Skeletal muscle satellite cell (primary cell): ENCODE results near the gene ARL2BP.
A peak's percentile ranks its signal among the peaks of the same experiment; 100 is the strongest.
"Not testable (repeated sequence)": the region's sequence is repeated elsewhere in the genome, so short reads cannot be mapped to it uniquely, and the experiment has no call there.

Source experiments
- H3K27me3 ChIP-seq: 2 replicates; pipeline ENCODE4 v1.7.0; 2013; ENCODE audit warnings: low read length; ENCODE audit not compliant: control insufficient read depth, insufficient read depth
- H3K36me3 ChIP-seq: 2 replicates; pipeline ENCODE4 v1.7.0; 2013; ENCODE audit warnings: mild to moderate bottlenecking, control low read depth, low read length; ENCODE audit not compliant: insufficient read depth
- H3K4me1 ChIP-seq: 2 replicates; pipeline ENCODE4 v1.7.0; 2013; ENCODE audit warnings: low read length; ENCODE audit not compliant: control insufficient read depth, insufficient read depth
- H3K4me2 ChIP-seq: 2 replicates; pipeline ENCODE4 v1.7.0; 2013; ENCODE audit warnings: mild to moderate bottlenecking, low read length
- H3K4me3 ChIP-seq: 2 replicates; pipeline ENCODE4 v1.7.0; 2013; ENCODE audit warnings: low read length
- H3K9ac ChIP-seq: 2 replicates; pipeline ENCODE4 v1.7.0; 2013; ENCODE audit warnings: mild to moderate bottlenecking, low read depth, low read length, moderate library complexity
- H3K9me3 ChIP-seq: replicated peaks from 2 replicates; pipeline ENCODE4 v1.7.0; 2013; ENCODE audit warnings: mild to moderate bottlenecking, control low read depth, low read length

Gene ARL2BP

DNA sequence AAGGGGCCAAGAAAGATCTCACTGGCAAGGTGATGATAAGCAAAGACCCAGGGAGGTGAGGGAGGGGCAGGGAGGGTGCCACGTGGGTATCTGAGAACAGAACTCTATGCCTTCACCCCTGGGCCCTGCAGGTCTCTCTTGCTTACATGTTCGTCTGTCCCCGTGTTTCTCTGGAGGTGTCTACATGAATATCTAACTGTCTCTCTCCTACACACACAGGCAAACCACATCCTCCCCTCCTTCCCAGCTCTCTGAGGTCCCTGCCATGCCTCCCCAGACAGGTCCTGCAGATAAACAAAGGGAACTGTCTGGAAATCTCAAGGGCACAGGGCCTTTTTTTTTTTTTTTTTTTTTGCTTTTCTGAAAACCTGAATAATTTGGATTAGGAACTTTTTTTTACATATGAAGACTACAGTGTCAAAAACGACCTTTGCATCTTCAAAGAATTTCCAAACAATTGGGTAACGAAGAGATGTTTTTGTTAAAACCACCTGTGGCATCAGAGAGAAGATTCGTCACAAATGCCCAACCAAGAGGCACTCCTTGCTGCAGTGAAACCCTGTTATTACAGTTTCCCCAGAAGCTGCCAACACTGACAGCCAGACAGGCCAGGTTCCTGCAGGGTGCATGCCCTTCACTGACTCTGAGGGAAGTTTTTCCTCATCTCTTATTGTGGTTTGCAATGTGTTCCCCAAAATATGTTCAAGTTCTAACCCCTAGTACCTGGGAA, 21.6 kb downstream of the ARL2BP start:
- Histone ChIP-seq H3K9ac (no peak overlapping the region), H3K27me3 (peaks cover 4% of the 10 kb centered on the region), H3K4me3 (no peak overlapping the region), H3K36me3 (no peaks in the 10 kb centered on the region), H3K4me2 (no peak overlapping the region), H3K4me1 (peaks cover 5% of the 10 kb centered on the region), H3K9me3 (no peaks in the 10 kb centered on the region)

DNA sequence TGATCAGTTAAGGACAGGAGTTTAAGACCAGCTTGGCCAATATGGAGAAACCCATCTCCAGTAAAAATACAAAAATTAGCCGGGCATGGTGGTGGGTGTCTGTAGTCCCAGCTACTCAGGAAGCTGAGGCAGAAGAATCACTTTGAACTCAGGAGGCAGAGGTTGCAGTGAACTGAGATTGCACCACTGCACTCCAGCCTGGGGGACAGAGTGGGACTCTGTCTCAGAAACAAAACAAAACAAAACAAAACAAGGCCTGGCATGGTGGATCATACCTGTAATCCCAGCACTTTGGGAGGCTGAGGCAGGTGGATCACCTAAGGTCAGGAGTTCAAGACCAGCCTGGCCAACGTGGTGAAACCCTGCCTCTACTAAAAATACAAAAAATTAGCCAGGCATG, 22.3 kb downstream of the ARL2BP start:
- not testable (repeated sequence) for H3K4me1 ChIP-seq, H3K4me3 ChIP-seq, H3K27me3 ChIP-seq, H3K9ac ChIP-seq, H3K4me2 ChIP-seq, H3K36me3 ChIP-seq, H3K9me3 ChIP-seq

DNA sequence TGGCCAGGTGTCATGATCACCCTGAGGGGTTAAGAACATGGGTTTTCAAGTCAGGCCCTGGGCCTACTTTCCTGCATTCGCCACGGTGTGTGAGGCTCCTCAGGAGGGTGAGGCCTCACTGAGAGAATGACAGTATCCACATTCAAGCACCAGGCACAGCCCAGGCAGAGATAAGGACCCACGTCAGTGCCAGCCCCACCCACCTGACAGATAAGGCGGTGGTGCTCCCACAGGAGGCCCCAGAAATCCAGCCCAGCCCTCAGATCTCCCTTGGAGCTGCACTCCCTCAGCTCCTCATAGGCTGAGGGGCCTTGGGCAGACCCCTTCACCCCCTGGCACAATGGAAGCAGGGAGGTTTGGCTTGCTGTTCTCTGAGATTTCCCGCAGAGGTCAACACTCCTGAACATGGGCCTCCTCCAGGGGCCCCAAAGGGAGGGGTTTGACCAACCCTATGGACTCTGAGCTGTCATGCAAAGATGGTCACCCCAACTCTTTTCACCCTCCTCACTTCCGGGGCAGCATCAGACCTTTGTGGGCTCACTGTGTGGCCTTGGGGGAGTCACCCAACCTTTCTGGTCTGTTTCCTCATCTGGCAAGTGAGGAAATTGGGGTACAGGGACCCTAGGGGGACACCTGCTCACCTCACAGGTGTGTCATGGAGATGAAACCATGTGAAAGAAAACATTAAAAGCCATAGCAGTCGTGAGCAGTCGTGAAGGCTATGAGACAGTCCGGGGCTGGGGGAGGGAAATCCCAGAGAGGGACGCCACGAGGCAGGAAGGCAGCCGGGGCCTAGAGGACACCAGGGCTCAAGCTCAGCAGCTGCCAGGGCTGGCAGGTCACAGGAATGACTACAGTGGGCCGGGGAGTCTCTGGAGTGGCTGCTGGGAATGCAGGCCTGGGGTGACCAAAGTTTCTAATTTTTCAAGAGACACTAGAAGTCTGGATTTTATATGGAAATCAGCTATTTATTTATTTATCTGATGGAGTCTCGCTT, 24.0 kb downstream of the ARL2BP start:
- no peak overlapping the region for H3K9ac ChIP-seq
- no peaks in the 10 kb centered on the region for H3K36me3 ChIP-seq
- H3K4me3 ChIP-seq = no peak overlapping the region
- H3K4me2 ChIP-seq = no peak overlapping the region
- H3K27me3 ChIP-seq = peaks cover 4% of the 10 kb centered on the region
- H3K4me1 ChIP-seq = peaks cover 5% of the 10 kb centered on the region
- no peaks in the 10 kb centered on the region for H3K9me3 ChIP-seq

DNA sequence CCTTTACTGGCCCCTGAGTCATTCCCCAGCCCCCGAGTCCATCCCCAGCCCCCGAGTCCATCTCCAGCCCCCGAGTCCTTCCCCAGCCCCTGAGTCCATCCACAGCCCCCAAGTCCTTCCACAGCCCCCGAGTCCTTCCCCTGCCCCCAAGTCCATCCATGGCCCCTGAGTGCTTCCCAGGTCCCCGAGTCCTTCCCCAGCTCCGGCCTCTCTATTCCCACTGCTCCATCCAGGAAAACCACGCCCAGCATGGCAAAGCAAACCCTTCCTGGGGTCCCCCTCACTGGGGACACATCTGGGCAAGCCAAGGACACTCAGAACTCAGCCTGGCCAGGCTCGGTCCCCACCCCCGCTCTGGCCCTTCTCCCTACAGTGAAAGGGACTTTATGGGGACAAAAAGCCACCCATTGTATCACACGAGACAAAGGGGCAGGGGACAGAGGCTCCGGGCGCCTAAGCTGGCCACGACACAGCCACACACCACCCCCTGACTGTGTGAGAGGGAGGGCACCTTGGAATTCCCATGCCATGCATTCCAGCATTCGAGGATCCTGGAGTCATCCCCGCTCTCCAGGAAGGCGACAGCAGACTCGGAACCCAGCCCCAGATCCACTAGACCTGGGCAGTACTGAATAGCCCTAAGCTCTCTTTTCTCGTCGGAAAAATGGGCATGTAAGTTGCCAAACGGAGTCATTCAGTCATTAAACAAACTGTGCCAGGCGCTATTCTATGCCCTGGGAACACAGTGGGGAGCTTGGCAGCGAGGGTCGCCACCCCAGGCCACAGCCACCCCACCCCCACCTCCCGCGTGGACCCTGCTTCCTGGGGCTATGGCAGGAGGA, 25.4 kb downstream of the ARL2BP start:
- no peak overlapping the region for H3K4me3 ChIP-seq

DNA sequence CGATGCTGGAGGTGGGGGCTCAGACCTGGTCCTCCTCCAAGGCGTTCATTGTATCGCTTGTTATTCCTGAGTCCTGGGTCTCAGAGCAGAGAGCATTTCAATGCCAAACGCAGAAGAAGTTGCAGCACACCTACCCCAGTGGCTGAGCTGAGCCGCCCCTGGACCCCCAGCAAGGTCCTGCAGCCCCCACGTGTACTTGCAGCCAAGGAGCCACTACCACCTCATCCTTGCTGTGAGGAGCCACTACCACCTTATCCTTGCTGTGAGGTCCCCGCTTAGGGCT, 25.9 kb downstream of the ARL2BP start:
- Histone ChIP-seq H3K36me3 (no peaks in the 10 kb centered on the region), H3K27me3 (peaks cover 4% of the 10 kb centered on the region), H3K4me3 (no peak overlapping the region), H3K4me1 (peaks cover 5% of the 10 kb centered on the region), H3K9ac (no peak overlapping the region), H3K9me3 (no peaks in the 10 kb centered on the region), H3K4me2 (no peak overlapping the region)

More for the DNA sequence above, 25.4 kb downstream of the ARL2BP start:
- Histone ChIP-seq H3K4me2 (no peak overlapping the region), H3K4me1 (peaks cover 5% of the 10 kb centered on the region), H3K9me3 (no peaks in the 10 kb centered on the region), H3K36me3 (no peaks in the 10 kb centered on the region), H3K9ac (no peak overlapping the region), H3K27me3 (peaks cover 4% of the 10 kb centered on the region)

DNA sequence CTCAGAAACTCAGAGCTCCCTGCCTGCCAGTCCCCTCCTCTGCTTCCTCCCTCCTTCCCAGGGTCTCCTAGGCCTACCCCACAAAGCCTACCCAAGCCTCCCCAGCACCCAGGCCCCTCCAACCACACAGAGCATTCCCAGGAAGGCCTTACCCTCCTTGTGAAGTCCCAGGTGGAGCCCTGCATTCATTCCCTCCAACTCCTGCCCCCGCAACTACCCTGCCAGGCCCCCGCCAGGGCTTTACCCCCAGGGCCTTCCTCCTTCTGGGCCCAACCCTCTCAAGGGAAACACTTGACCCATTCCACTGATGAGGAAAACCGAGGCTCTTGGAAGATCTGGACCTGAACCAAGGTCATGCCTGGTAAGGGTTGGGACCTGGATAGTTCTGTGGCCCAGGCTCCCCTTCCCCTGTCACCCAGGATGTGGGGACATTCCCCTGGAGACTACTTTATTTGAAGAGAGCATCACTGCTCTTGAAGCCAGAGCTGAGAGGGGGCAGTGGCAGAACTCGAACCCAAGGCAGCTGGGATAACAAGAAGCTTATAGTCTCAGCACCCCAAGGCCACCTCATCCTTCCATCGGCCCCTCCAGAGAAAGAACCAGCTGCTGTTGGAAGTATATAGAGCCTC, 26.9 kb downstream of the ARL2BP start:
- H3K4me1 ChIP-seq = peaks cover 5% of the 10 kb centered on the region
- no peaks in the 10 kb centered on the region for H3K36me3 ChIP-seq
- H3K9me3 ChIP-seq = no peaks in the 10 kb centered on the region
- no peak overlapping the region for H3K4me2 ChIP-seq
- no peak overlapping the region for H3K4me3 ChIP-seq
- H3K9ac ChIP-seq = no peak overlapping the region
- peaks cover 4% of the 10 kb centered on the region for H3K27me3 ChIP-seq

DNA sequence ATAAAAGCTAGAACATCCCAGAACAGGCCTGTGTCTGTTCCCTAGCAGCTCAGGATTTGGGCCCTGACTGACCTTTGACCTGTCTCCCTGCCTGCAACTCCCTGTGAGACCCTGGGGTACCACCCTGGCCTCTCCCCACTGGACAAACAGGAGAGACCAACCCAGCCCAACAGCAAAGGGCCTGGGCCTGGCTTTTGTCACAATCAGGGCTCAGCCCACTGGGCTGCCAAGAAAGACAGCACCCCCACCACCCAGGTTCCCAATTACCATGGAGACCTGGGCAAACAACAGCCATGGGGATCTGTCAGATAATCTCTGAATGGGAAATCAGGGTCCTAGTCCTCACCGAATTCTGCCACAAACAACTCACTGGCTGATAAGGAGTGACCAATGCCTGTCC, 28.3 kb downstream of the ARL2BP start:
- Histone ChIP-seq H3K4me3 (no peak overlapping the region), H3K4me2 (no peak overlapping the region), H3K36me3 (no peaks in the 10 kb centered on the region), H3K9me3 (no peaks in the 10 kb centered on the region), H3K27me3 (no peaks in the 10 kb centered on the region), H3K9ac (no peak overlapping the region), H3K4me1 (peaks cover 10% of the 10 kb centered on the region)

DNA sequence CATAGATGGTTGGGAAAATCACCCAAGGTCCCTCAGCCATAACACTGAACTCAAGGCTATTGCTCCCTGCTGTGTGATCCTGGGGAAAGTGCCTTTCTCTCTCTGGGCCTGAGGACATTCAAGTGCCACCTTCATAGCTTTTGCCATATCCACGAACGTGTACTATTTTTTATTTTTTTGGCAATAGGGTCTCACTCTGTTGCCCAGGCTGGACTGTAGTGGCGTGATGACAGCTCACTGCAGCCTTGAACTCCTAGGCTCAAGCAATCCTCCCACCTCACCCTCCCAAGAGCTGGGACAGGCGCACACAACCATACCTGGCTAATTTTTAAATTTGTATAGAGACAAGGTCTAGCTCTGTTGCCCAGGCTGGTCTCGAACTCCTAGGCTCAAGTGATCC, 28.8 kb downstream of the ARL2BP start:
- peaks cover 1% of the 10 kb centered on the region for H3K27me3 ChIP-seq
- peaks cover 10% of the 10 kb centered on the region for H3K4me1 ChIP-seq
- H3K36me3 ChIP-seq = no peaks in the 10 kb centered on the region
- H3K4me3 ChIP-seq = no peak overlapping the region
- no peak overlapping the region for H3K4me2 ChIP-seq
- H3K9me3 ChIP-seq = no peaks in the 10 kb centered on the region
- H3K9ac ChIP-seq = no peak overlapping the region

DNA sequence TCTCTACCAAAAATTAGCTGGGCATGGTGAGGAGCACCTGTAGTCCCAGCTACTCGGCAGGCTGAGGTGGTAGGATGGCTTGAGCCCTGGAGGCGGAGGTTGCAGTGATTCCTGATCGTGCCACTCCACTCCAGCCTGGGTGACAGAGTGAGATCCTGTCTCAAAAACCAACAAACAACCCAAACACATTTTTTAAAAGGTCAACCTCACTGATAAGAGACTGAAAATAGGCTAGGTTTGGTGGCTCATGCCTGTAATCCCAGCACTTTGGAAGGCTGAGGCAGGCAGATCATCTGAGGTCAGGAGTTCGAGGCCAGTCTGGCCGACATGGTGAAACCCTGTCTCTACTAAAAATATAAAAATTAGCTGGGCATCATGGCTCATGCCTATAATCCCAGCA, 30.9 kb downstream of the ARL2BP start:
- H3K9ac ChIP-seq, H3K4me2 ChIP-seq: not testable (repeated sequence)

DNA sequence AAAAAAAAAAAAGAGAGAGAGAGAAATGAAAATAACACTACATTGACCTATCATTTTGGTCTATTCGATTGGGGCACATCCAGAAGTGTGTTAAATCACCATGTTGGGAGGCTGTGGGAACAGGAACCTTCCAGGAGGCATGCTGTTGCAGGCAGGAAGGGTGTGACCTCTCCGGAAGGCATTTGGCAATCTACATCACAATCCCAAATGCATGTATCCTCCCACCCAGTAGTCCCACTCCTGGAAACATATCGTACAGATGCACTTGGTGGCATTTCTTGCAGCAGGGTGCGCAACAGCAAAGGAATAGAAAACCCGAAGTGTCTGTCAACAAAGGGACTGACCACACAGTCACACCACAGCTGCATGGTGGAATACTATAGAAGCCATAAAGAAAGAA, 31.5 kb downstream of the ARL2BP start:
- Histone ChIP-seq H3K27me3 (peaks cover 22% of the 10 kb centered on the region), H3K36me3 (no peaks in the 10 kb centered on the region), H3K4me3 (no peak overlapping the region), H3K9ac (no peak overlapping the region), H3K9me3 (no peaks in the 10 kb centered on the region), H3K4me2 (no peak overlapping the region), H3K4me1 (peaks cover 10% of the 10 kb centered on the region)

More for the DNA sequence above, 30.9 kb downstream of the ARL2BP start:
- not testable (repeated sequence) for H3K4me1 ChIP-seq, H3K4me3 ChIP-seq, H3K9me3 ChIP-seq, H3K36me3 ChIP-seq
- peaks cover 18% of the 10 kb centered on the region for H3K27me3 ChIP-seq

DNA sequence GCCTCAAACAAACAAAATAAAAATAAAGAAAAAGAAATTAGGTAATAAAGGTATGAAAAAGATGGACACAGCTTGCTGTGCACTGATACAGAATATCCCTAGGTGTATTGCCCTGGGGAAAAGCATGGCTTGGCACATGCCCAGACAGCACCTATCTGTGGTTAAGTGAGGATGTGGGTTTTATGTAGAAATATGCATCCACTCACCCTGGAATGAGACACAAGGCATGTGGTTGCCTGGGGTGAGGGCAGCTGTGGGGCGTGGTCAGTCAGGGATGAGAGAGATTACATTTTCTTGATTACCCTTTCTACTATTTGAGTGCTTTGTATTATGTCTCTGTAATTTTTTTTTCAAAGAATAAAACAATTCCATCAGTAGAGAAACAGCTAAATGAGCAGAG, 32.5 kb downstream of the ARL2BP start:
- Histone ChIP-seq H3K9me3 (no peaks in the 10 kb centered on the region), H3K9ac (no peak overlapping the region), H3K4me2 (peak overlapping the region; percentile 49), H3K4me1 (peaks cover 10% of the 10 kb centered on the region), H3K4me3 (no peak overlapping the region), H3K27me3 (peaks cover 25% of the 10 kb centered on the region), H3K36me3 (no peaks in the 10 kb centered on the region)
